Measurements from ENCODE around the gene MMRN2.
"Not testable (repeated sequence)": the region's sequence is repeated elsewhere in the genome, so short reads cannot be mapped to it uniquely, and the experiment has no call there.

Gene MMRN2, protein sequence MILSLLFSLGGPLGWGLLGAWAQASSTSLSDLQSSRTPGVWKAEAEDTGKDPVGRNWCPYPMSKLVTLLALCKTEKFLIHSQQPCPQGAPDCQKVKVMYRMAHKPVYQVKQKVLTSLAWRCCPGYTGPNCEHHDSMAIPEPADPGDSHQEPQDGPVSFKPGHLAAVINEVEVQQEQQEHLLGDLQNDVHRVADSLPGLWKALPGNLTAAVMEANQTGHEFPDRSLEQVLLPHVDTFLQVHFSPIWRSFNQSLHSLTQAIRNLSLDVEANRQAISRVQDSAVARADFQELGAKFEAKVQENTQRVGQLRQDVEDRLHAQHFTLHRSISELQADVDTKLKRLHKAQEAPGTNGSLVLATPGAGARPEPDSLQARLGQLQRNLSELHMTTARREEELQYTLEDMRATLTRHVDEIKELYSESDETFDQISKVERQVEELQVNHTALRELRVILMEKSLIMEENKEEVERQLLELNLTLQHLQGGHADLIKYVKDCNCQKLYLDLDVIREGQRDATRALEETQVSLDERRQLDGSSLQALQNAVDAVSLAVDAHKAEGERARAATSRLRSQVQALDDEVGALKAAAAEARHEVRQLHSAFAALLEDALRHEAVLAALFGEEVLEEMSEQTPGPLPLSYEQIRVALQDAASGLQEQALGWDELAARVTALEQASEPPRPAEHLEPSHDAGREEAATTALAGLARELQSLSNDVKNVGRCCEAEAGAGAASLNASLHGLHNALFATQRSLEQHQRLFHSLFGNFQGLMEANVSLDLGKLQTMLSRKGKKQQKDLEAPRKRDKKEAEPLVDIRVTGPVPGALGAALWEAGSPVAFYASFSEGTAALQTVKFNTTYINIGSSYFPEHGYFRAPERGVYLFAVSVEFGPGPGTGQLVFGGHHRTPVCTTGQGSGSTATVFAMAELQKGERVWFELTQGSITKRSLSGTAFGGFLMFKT

DNA sequence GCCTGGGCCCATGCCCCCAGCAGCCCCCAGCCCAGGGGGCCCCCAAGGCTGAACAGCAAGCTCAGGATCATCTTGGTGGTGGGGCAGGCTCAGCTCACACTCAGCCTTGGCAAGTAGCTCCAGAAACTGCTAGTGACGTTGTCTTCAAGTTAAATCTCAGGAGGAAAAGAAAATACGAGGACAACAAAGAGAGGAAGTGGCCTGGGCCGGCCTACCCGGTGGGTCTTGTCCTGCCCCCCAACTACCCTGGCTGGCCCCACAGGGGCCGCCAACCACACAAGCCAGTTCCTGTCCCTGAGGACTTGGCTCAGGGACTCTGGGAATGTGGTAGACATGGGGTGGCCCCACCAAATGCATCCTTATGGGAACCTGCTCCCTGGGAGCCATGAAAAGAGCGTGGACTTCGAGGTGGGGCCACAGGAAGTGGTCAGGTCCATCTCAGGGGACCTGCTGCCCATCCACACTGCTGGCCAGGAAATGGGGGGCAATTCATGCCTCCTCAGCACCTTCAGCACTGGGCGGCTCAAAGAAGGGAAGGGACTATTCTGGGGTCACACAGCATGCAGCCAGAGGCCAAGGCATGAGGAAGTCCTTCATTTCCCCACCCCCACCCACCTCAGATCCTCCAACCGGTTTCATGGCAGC is at the start of gene MMRN2:
Gene MMRN2, minus strand, starts transcription at position 145 of the 645 bp plus-strand sequence. Its CDS starts 74 bp downstream, at position 71.
- no peak for DNase-seq

- not testable (repeated sequence) for DNase-seq
Measured at GRCh38 chr10:87007124-87007523, 49.7 kb upstream of the MMRN2 start.

DNA sequence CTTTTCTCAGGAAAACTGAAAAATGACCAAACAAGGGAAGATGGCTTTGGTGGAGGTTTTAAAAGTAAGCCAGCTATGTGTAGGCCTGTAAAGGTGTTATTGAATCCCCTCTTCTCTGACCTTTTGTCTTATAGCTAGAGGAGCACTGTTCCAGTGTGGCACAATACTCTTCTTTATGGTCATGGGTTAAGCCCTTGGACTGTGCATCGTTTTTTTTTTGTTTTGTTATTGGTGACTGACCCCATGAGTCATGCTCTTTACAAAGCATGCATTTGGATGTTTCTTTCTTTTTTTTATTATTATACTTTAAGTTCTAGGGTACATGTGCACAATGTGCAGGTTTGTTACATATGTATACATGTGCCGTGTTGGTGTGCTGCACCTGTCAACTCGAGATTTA is 43.1 kb upstream of the MMRN2 start:
- DNase-seq: no peak

GRCh38 chr10:86999802-87000403 is 42.5 kb upstream of the MMRN2 start:
- not testable (repeated sequence) for DNase-seq

DNA sequence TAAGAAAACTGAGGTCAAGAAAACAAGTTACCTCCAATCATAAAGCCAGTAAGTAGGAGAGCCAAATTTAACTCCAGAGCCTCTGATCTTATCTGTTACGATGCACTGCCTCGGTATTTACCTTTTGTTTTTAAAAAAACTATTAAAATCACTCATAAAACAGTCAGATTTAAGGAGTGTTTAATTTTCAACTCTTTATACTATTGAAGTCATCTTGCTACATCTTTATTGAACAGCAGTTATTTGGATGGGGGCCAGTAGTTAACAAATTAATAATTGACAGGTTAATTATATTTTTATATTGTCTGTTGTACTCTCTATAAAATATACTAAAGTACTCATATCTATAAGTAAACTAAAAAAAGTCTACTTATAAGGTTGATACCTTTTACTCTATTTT is 35.5 kb upstream of the MMRN2 start:
- no peak for DNase-seq

- no peak for DNase-seq
Measured at GRCh38 chr10:86992456-86992855, 35.0 kb upstream of the MMRN2 start.

- DNase-seq: not testable (repeated sequence)
Measured at GRCh38 chr10:86991362-86991761, 33.9 kb upstream of the MMRN2 start.

DNA sequence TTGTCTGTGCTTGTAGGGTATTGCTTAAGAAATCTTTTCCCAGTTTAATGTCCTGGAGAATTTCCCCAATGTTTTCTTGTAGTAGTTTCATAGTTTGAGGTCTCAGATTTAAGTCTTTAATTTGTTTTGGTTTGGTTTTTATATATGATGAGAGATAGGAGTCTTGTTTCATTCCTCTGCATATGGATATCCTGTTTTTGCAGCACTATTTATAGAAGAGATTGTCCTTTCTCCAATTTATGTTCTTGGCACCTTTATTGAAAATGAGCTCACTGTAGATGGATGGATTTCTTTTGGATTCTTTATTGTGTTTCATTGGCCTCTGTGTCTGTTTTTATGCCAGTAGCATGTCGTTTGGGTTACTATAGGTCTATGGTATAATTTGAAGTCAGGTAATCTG is 31.1 kb upstream of the MMRN2 start:
- no peak for DNase-seq

DNA sequence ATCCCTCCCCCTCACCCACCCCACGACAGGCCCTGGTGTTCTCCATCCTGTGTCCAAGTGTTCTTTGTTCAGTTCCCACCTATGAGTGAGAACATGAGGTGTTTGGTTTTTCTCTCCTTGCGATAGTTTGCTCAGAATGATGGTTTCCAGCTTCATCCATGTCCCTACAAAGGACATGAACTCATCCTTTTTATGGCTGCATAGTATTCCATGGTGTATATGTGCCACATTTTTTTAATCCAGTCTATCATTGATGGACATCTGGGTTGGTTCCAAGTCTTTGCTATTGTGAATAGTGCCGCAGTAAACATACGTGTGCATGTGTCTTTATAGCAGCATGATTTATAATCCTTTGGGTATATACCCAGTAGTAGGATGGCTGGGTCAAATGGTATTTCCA is 27.1 kb upstream of the MMRN2 start:
- not testable (repeated sequence) for DNase-seq

GRCh38 chr10:86981716-86982115 is 24.3 kb upstream of the MMRN2 start:
- no peak for DNase-seq

- not testable (repeated sequence) for DNase-seq
Measured at GRCh38 chr10:86981020-86981419, 23.6 kb upstream of the MMRN2 start.

GRCh38 chr10:86979977-86980448 is 22.6 kb upstream of the MMRN2 start:
- DNase-seq: no peak

DNA sequence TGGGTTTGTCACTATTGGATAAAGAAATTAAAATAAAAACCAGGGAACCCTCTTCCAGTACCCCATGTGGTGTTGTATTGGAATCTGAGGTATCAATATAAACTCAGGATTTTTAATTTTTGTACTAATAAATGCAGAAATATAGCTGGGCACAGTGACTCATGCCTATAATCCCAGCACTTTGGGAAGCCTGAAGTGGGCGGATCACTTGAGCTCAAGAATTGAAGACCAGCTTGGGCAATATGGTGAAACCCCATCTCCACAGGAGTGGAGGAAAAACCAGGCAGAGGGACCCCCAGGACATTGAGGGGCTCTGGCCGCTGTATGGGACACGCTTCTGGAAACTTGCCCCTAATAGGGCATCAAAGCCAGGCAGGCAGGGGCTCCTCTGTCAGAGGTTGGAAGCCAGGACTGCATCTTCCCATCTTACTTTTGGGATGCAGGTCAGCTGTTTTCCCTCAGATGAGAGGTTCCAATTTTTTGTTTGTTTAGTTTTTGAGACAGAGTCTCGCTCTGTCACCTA is 21.9 kb upstream of the MMRN2 start:
- DNase-seq: no peak

- not testable (repeated sequence) for DNase-seq
Measured at GRCh38 chr10:86978457-86978856, 21.0 kb upstream of the MMRN2 start.

- DNase-seq: no peak
Measured at GRCh38 chr10:86976362-86977056, 19.1 kb upstream of the MMRN2 start.

- no peak for DNase-seq
Measured at GRCh38 chr10:86974484-86974883, 17.1 kb upstream of the MMRN2 start.

GRCh38 chr10:86972613-86973380 is 15.4 kb upstream of the MMRN2 start:
- DNase-seq: no peak

DNA sequence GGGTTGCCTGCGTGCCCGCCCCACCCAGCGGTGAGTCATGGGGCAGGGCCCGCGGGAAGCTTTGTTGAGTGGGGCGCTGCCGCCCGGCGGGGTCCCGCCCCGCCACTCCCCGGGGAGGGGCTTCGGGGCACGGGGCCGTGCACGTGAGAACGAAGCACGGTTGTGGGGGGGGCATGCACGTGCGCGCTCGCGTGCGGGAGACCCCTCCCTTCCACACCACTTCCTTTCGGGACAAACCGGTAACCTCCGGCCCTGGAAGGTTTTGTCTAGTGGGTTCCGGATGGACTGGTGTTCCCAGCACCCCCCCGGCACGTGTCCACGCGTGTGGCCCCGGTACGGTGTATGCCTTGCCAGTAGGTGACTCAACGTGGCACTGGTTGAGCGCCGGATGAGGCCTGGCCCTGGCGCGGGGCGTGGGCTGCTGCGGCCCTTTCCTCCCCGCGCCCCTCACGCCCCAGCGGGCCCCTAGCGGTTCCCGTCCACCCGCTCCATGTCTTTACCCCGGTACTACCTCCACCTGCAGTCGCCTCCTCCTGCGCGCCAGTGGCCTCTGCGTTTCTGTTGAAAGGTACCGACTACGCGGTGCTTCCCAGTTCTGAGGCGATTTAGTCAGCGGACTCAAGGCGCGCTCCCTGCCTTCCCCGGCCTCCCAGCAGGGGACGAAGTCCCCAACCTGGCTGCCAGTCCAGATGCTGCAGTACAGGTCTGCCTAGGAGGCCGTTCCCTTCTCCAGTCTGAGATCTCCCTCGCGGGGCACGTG is 14.0 kb upstream of the MMRN2 start:
- DNase-seq: no peak

- no peak for DNase-seq
Measured at GRCh38 chr10:86970982-86971231, 13.5 kb upstream of the MMRN2 start.
